SK-N-SH (cell line): Measurements from ENCODE around the gene ZNF189. TPM values are rescaled to one million over a fixed set of nuclear protein-coding genes. Genes with fewer than 3 reads are reported as not detected.

Experiments used
- CTCF ChIA-PET: fragments of 300-600, 350-600 bp; formaldehyde crosslinking; extraction: SDS; loops from one replicate; lab custom pipeline; 2021; lab: Yijun Ruan, JAX
- POLR2A ChIA-PET: fragments of 350-600 bp; sonication (Branson Sonifier 250); formaldehyde crosslinking; extraction: SDS; loops from one replicate; lab custom pipeline; 2020; ENCODE audit warnings: antibody characterized with exemption, inconsistent platforms; lab: Yijun Ruan, JAX
- DNase-seq: peaks from one replicate; pipeline ENCODE4 v3.0.0; 2012
- H2AFZ ChIP-seq: fragments of 200-600 bp; sonication (generic); 2 replicates; pipeline ENCODE4 v1.8.1; 2016; ENCODE audit warnings: antibody characterized with exemption, mild to moderate bottlenecking, low read depth
- H3F3A ChIP-seq: fragments of 200-600 bp; sonication (generic); replicated peaks from 2 replicates; pipeline ENCODE3; 2016; ENCODE audit warnings: antibody characterized with exemption, mild to moderate bottlenecking; ENCODE audit not compliant: insufficient read depth
- H3K27ac ChIP-seq, 2 experiments: fragments of 200-500 bp in 1 of 2; fragments of 200-600 bp in 1 of 2; sonication (Bioruptor generic) in 1 of 2; sonication (generic), shearing (Covaris generic) in 1 of 2; 2 replicates each; pipeline versions ENCODE4 v1.5.1 to v1.6.1; 2014 to 2016; ENCODE audit warnings: low read depth in 2 of 2, inconsistent platforms in 1 of 2, low read length in 1 of 2, mild to moderate bottlenecking in 1 of 2, mixed read lengths in 1 of 2
- H3K27me3 ChIP-seq: fragments of 200-600 bp; sonication (generic), shearing (Covaris generic); 2 replicates; pipeline ENCODE4 v1.6.1; 2016; ENCODE audit warnings: mixed run types; ENCODE audit not compliant: insufficient read depth
- H3K36me3 ChIP-seq, 2 experiments: fragments of 200-500 bp in 1 of 2; fragments of 200-600 bp in 1 of 2; sonication (Bioruptor generic) in 1 of 2; sonication (generic) in 1 of 2; replicated peaks in 1 of 2; 2 replicates each; pipeline versions ENCODE3 to v1.5.1; 2014 to 2016; ENCODE audit warnings: low read length in 1 of 2, mild to moderate bottlenecking in 1 of 2; ENCODE audit not compliant: insufficient read depth in 2 of 2, control insufficient read depth in 1 of 2
- H3K4me1 ChIP-seq, 2 experiments: fragments of 200-500 bp in 1 of 2; fragments of 200-600 bp in 1 of 2; sonication (Bioruptor generic) in 1 of 2; sonication (generic), shearing (Covaris generic) in 1 of 2; 2 replicates each; pipeline versions ENCODE4 v1.5.1 to v1.6.1; 2014 to 2016; ENCODE audit warnings: low read depth in 1 of 2, low read length in 1 of 2, mixed run types in 1 of 2; ENCODE audit not compliant: insufficient read depth in 2 of 2, control insufficient read depth in 1 of 2
- H3K4me2 ChIP-seq: fragments of 200-600 bp; sonication (generic), shearing (Covaris generic); 2 replicates; pipeline ENCODE4 v1.6.1; 2017; ENCODE audit warnings: mixed run types
- H3K4me3 ChIP-seq, 2 experiments: fragments of 200-500 bp in 1 of 2; fragments of 200-600 bp in 1 of 2; sonication (Bioruptor generic) in 1 of 2; sonication (generic), shearing (Covaris generic) in 1 of 2; 2 replicates each; pipeline versions ENCODE4 v1.5.1 to v1.8.1; 2014 to 2016; ENCODE audit warnings: low read depth in 2 of 2, inconsistent platforms in 1 of 2, low read length in 1 of 2, mild to moderate bottlenecking in 1 of 2, mixed read lengths in 1 of 2, moderate library complexity in 1 of 2
- H3K79me2 ChIP-seq: fragments of 200-600 bp; sonication (generic); 2 replicates; pipeline ENCODE4 v1.8.1; 2017; ENCODE audit warnings: mild to moderate bottlenecking; ENCODE audit not compliant: insufficient read depth
- H3K9ac ChIP-seq: fragments of 200-600 bp; sonication (generic); 2 replicates; pipeline ENCODE4 v1.6.1; 2017; ENCODE audit warnings: mixed run types
- H3K9me2 ChIP-seq: fragments of 200-600 bp; sonication (generic); 2 replicates; pipeline ENCODE4 v1.6.1; 2017; ENCODE audit warnings: mixed run types
- H3K9me3 ChIP-seq: fragments of 200-600 bp; sonication (generic); 2 replicates; pipeline ENCODE4 v1.6.1; 2017; ENCODE audit warnings: mixed run types, mild to moderate bottlenecking, moderate library complexity
- H4K20me1 ChIP-seq: fragments of 200-600 bp; sonication (generic); 2 replicates; pipeline ENCODE4 v1.6.1; 2017; ENCODE audit warnings: mild to moderate bottlenecking, mixed run types; ENCODE audit not compliant: insufficient read depth
- CTCF ChIP-seq: fragments of 200-600 bp; sonication (generic); IDR thresholded peaks from 2 replicates; pipeline ENCODE4 v1.6.1; 2017; ENCODE audit warnings: antibody characterized with exemption, mild to moderate bottlenecking, moderate library complexity
- EP300 ChIP-seq, 2 experiments: IDR thresholded peaks; 2 replicates each; pipeline versions ENCODE4 v1.4.0 to v1.6.1; 2012; ENCODE audit warnings: borderline replicate concordance in 1 of 2, low read depth in 1 of 2, low read length in 1 of 2
- EZH2phosphoT487 ChIP-seq: fragments of 200-600 bp; sonication (generic); IDR thresholded peaks from 2 replicates; pipeline ENCODE4 v1.6.1; 2017; ENCODE audit warnings: low read depth, mixed run types, mild to moderate bottlenecking, antibody characterized with exemption, moderate library complexity, borderline replicate concordance
- FOSL2 ChIP-seq: IDR thresholded peaks from 2 replicates; pipeline ENCODE4 v1.4.0; 2012; ENCODE audit warnings: low read depth, mild to moderate bottlenecking, moderate library complexity, borderline replicate concordance
- FOXJ3 ChIP-seq: sonication (generic); formaldehyde crosslinking; IDR thresholded peaks from 2 replicates; pipeline ENCODE4 v1.5.1; 2020; ENCODE audit warnings: mild to moderate bottlenecking, missing genetic modification reagents
- GABPA ChIP-seq: IDR thresholded peaks from 2 replicates; pipeline ENCODE4 v1.4.0; 2012; ENCODE audit warnings: low read depth, mild to moderate bottlenecking
- GATA2 ChIP-seq: sonication (generic); formaldehyde crosslinking; IDR thresholded peaks from 2 replicates; pipeline ENCODE4 v1.5.0; 2020; ENCODE audit warnings: mild to moderate bottlenecking, missing genetic modification reagents
- IRF3 ChIP-seq: fragments of 150-350 bp; IDR thresholded peaks from 2 replicates; pipeline ENCODE4 v1.6.1; 2016; ENCODE audit warnings: mild to moderate bottlenecking, low read depth, low read length
- JUND ChIP-seq: IDR thresholded peaks from 2 replicates; pipeline ENCODE4 v1.4.0; 2012
- MXI1 ChIP-seq: IDR thresholded peaks from 2 replicates; pipeline ENCODE4 v1.6.1; 2012; ENCODE audit warnings: mild to moderate bottlenecking, low read depth, low read length, improper control_type of control experiment
- POLR2AphosphoS5 ChIP-seq: IDR thresholded peaks from 2 replicates; pipeline ENCODE4 v1.6.1; 2012; ENCODE audit warnings: low read depth, low read length
- RFX5 ChIP-seq: IDR thresholded peaks from 2 replicates; pipeline ENCODE4 v1.6.1; 2012; ENCODE audit warnings: mild to moderate bottlenecking, improper control_type of control experiment, low read length
- SMC3 ChIP-seq: IDR thresholded peaks from 2 replicates; pipeline ENCODE4 v1.6.1; 2012; ENCODE audit warnings: low read depth, low read length, improper control_type of control experiment
- TAF1 ChIP-seq: IDR thresholded peaks from 2 replicates; pipeline ENCODE4 v1.6.1; 2012; ENCODE audit warnings: low read depth, mild to moderate bottlenecking, low read length, moderate library complexity, borderline replicate concordance
- TCF12 ChIP-seq: IDR thresholded peaks from 2 replicates; pipeline ENCODE4 v1.4.0; 2012
- ZBTB33 ChIP-seq: IDR thresholded peaks from 2 replicates; pipeline ENCODE4 v1.4.0; 2012; ENCODE audit warnings: low read depth, borderline replicate concordance
- WGBS: methylation state at CpG from one replicate; pipeline ENCODE4 v1.1.6; 2017; ENCODE audit warnings: low lambda C conversion rate; 5-methylcytosine and 5-hydroxymethylcytosine counted together
- polyA plus RNA-seq, 3 experiments: library from polyadenylated mRNA; depleted of rRNA; stranded (reverse); fragments of >200 nt; gene quantifications; 2 replicates each; pipeline ENCODE4 v1.2.3, GENCODE V29; 2012
- TF ChIP-seq, protein P1 (sequence below): IDR thresholded peaks from 2 replicates; pipeline ENCODE4 v1.4.0; 2012; ENCODE audit warnings: low read depth, borderline replicate concordance
- TF ChIP-seq, protein P2 (sequence below): fragments of 150-350 bp; IDR thresholded peaks from 2 replicates; pipeline ENCODE4 v1.6.1; 2017; ENCODE audit warnings: antibody characterized with exemption, low read length, low read depth, borderline replicate concordance

Gene ZNF189
- polyA plus RNA-seq, 1 of the 3 experiments (the other 2 are of a cell fraction) = 2.9 TPM

DNA sequence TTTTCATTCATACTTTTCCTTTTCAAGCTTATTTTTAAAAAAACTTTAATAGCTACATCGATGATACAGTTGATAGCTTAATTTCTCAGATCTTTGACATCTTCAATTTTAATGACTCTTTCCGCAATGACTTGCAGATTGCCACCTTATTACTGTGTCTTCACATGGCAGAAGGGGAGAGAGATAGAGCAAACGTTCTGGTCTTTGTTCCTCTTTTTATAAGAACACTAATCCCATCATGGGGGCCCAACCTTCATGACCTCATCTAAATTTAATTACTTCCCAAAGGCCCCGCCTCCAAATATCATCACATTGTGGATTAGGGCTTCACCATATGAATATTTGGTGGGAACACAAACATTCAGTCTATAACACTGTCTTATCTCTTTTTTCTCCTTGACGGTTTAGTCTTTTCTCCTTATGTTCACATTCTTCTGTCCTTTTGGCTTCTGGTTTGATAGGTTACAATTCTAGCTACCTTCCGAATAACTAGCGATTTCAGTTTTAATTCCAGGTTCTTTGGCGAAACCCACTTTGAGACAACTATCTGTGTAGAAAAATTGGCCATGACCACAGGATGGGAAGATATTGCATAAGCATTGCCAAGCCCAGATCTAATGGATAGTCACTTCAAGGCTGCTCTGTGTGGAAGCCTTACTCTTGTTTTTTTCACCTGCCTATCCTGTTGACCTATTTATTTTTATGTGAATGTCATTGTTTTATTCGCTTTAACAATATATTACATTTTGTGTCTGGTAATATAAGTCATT lies 5.0 kb downstream of the ZNF189 start:
- CTCF ChIA-PET = interaction anchor here (1.0 to 1.3 kb wide), 3 partner anchors 45 to 129 kb away, joined by 3 to 4 read pairs (median 3); no protein-coding TSS in a partner anchor
- H3K36me3 ChIP-seq = peaks cover 81 to 90% of the 10 kb centered on the region in 2 experiments
- no peak overlapping the region for H3K4me2 ChIP-seq
- no peak for DNase-seq
- H3K9me3 ChIP-seq = peaks cover 28% of the 10 kb centered on the region; the same call in 1 of the 2 replicates
- H3K9ac ChIP-seq = no peak overlapping the region
- H2AFZ ChIP-seq = no peak overlapping the region
- H3K27ac ChIP-seq = no peak overlapping the region
- H3K9me2 ChIP-seq = no peaks in the 10 kb centered on the region
- 88% methylated on average over 9 of the region's 9 CpGs for WGBS
- H3K4me3 ChIP-seq = peak overlapping the region in 1 of 2 experiments; percentile 7; a peak in 1 of 4 replicates
- POLR2A ChIA-PET = no interaction called here
- H4K20me1 ChIP-seq = no peaks in the 10 kb centered on the region
- H3K79me2 ChIP-seq = peaks cover 37% of the 10 kb centered on the region
- TF ChIP-seq JUND = no peak
- no peak for TF ChIP-seq TAF1
- TF ChIP-seq, protein P1, sequence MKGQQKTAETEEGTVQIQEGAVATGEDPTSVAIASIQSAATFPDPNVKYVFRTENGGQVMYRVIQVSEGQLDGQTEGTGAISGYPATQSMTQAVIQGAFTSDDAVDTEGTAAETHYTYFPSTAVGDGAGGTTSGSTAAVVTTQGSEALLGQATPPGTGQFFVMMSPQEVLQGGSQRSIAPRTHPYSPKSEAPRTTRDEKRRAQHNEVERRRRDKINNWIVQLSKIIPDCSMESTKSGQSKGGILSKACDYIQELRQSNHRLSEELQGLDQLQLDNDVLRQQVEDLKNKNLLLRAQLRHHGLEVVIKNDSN = no peak
- TF ChIP-seq IRF3 = no peak
- TF ChIP-seq FOXJ3 (CRISPR knock-in tag) = no peak
- no peak for TF ChIP-seq FOSL2
- no peak for TF ChIP-seq GABPA
- TF ChIP-seq SMC3 = no peak
- no peak for TF ChIP-seq POLR2AphosphoS5
- no peak for TF ChIP-seq GATA2
- TF ChIP-seq RFX5 = no peak
- TF ChIP-seq EZH2phosphoT487 = no peak
- no peak for TF ChIP-seq CTCF
- no peak for TF ChIP-seq ZBTB33
- TF ChIP-seq EP300 (IDR thresholded peaks at IDR 0.05; ENCODE audit: borderline replicate concordance in 1 of 2, low read depth in 1 of 2, low read length in 1 of 2) = no peak
- TF ChIP-seq TCF12 = no peak
- no peak for TF ChIP-seq MXI1
- TF ChIP-seq, protein P2, sequence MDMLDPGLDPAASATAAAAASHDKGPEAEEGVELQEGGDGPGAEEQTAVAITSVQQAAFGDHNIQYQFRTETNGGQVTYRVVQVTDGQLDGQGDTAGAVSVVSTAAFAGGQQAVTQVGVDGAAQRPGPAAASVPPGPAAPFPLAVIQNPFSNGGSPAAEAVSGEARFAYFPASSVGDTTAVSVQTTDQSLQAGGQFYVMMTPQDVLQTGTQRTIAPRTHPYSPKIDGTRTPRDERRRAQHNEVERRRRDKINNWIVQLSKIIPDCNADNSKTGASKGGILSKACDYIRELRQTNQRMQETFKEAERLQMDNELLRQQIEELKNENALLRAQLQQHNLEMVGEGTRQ = no peak
- H3F3A ChIP-seq = no peaks in the 10 kb centered on the region
- peaks cover 7% of the 10 kb centered on the region in 2 experiments; a peak in 2 of 4 replicates for H3K4me1 ChIP-seq
- no peaks in the 10 kb centered on the region for H3K27me3 ChIP-seq
